GM21367 (cell line): ENCODE results near the gene RNF150.

Experiments
- ATAC-seq: cut with Tn5 transposase; IDR thresholded peaks from one replicate; pipeline ENCODE4 v1.9.1; 2021; ENCODE audit not compliant: unreplicated experiment

RNF150 gene

GRCh38 chr4:141028024-141028529 is 105.2 kb downstream of the RNF150 start:
- ATAC-seq, result no peak

GRCh38 chr4:141027421-141027820 is 105.8 kb downstream of the RNF150 start:
- no peak for ATAC-seq

DNA sequence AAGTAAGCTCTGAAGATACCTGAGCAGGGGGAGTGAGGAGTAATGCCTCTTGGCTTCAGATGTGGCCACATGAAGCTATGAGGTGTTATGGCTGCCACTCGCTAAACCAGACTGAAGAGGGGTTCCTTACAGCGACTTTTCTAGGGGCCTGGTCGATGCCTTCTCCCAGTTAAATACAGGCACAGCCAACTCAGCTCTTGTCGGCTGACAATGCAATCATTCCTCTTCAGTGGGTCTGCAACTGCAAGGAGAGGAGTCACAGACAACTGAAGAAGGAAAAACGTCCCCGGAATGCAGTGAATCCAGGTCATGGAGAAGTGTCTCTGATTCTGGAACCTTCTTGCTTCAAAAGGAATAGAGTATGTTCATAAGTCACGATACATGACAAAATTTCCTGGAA is 106.4 kb downstream of the RNF150 start:
- ATAC-seq, result no peak

DNA sequence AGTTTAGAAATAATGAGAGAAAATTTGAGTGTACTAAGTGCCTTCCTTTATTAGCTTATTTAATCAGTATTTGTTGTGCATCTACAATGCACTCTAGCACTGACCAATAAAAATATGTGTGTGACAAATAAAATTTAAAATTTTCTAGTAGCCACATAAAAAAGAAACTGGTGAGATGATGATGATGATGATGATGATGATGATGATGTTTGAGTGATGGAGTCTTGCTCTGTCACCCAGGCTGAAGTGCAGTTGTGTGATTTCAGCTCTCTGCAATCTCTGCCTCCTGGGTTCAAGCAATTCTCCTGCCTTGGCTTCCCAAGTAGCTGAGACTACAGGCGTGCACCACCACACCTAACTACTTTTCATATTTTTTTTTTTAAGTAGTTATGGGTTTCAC is 110.2 kb downstream of the RNF150 start:
- no peak for ATAC-seq

GRCh38 chr4:141022111-141022695 is 111.1 kb downstream of the RNF150 start:
- no peak for ATAC-seq

GRCh38 chr4:141021397-141022110 is 111.7 kb downstream of the RNF150 start:
- no peak for ATAC-seq

DNA sequence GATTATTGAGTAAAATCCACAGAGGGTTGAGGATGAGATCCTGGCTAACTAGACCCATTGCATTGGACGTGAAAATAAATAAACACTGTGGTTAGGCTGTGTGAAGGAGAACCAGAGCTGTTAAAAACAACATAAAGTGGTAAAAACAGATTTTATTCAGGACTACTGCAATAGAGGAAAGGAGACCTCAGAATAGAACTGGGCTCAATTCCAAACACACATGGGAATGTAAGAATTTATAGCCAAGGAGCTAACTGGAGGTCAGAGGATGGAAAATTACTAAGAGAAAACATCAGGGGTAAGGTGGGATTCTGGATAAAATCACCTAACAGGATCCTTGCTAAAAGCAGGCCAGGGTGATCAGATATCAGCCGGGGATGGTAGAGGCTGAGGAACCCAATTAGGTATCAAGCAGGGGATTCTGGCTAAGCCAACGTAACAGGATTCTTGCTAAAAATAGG is 112.4 kb downstream of the RNF150 start:
- ATAC-seq, result no peak

DNA sequence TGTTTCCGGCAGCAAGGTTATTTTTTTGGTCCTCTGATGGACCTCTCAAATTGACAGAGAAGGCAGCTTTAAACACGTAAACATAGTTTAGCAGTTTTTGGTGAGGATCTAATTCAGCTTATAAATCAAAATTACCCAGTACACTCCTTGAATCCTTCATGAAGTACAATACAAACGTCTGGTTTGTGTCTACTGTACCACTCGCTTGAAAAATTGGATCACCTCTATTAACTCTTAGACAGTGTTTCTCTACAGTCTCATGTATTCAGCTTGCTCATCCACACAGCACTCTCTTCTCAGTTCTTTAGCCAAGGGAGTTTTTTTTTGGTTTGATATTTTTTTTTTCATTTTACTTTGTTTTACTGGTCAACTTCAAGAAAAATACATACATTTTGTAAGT is 113.5 kb downstream of the RNF150 start:
- no peak for ATAC-seq

GRCh38 chr4:141016117-141016798 is 117.0 kb downstream of the RNF150 start:
- no peak for ATAC-seq

- no peak for ATAC-seq
Observed at GRCh38 chr4:141013899-141014298, 119.4 kb downstream of the RNF150 start.

DNA sequence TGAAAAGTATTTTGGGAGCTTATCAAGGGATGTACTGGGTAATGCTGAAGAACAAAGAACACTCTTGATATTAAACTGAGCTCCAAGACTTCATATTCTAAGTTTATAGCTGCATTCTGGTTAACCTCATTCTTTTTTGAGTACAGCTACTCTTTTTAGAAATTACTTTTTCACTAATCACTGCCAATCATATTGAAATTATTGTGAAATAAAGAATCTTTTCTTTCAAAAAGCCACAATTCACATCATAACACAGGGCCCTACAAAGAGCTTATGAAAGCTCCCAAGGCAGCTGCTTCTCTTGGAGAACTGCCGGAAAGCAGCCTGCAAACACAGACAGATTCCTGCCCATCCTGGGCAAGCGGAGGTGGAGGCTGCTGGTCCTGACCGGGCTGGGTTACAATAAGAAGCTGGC is 121.4 kb downstream of the RNF150 start:
- ATAC-seq, result no peak

DNA sequence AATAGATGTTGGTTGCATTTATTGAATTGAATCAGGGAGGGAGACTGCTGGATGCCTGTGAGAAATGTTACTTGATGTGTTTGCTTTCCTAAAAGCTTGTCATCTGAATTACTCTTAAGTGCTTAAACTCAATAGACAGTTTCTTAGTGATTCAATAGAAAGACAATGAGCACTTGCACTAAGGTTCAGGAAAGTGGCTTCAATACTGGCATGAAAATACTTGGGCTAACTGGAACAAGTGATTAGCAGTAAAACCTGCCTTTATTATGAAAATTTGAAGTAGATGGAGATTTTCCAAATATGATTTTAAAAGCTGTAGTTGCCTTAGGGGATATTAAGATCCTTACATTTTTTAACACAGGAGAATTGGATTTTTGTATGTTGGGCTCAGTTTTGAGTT is 123.3 kb downstream of the RNF150 start:
- ATAC-seq, result no peak

- no peak for ATAC-seq
Observed at GRCh38 chr4:141009129-141009528, 124.1 kb downstream of the RNF150 start.

DNA sequence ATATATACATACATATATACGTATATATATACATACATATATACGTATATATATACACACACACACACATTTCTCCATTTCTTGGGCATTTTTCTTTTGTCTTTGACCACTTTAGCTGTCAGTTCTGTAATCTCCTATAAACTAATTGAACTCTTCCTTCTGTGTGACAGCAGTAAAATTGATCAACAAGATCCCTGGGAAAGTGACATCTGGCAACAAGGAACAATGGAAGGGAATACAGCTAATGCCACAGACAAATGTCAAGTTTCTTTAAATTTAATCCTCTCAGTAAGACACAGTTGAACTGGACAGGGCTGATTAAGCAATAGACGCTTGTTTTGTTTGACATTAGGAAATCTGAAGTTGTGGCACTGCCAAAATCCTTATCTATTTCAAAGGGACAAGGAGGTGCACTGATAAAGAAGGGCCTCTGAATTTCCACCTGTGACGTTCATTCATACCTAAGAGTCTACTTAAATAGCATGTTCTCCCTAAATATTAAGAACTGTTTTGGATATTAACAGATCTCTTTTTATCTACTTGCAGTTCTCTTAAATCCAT is 126.9 kb downstream of the RNF150 start:
- ATAC-seq, result no peak

DNA sequence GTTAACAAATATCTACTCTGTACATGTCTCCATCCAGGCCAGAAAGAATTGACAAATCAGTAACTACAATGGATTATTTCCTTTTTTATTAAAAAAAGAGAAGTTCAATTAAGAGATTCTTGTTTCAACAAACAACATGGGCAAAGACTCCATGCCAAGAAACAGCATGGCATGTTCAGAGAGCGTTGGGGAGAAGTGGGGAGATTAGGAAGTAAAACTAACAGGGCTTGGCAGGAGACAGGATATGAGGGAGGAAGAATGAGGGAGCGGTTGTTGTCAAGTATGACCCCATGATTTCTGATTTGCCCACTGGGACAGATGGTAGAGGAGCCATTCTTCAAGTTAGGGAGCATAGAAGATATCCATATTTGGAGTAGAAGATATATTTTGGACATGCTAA is 128.4 kb downstream of the RNF150 start:
- ATAC-seq, result no peak

- ATAC-seq, result no peak
Observed at GRCh38 chr4:141003193-141003592, 130.1 kb downstream of the RNF150 start.

DNA sequence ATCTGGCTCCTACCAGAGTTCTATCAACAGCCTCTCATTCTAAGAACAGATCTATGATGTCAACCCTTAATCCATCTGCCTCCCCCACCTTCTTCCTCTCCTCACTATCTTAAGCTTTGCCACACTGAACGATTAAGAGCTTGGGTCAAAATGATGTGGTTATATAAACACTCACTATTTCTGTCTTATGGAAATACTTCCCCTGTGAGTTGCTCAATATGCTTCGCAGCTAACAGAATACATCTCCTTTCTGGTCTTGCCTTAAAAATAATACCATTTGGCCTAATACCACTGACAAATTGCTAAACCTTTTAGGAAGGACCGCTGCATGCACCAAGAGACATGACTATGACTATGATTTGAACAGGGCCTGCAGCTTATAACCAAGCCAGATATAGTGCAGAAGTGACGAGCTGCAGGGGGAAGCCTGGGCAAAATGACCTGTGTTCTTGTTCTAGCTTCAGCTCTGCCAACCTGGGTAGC is 130.9 kb downstream of the RNF150 start:
- no peak for ATAC-seq

GRCh38 chr4:140996766-140997165 is 136.5 kb downstream of the RNF150 start:
- no peak for ATAC-seq

DNA sequence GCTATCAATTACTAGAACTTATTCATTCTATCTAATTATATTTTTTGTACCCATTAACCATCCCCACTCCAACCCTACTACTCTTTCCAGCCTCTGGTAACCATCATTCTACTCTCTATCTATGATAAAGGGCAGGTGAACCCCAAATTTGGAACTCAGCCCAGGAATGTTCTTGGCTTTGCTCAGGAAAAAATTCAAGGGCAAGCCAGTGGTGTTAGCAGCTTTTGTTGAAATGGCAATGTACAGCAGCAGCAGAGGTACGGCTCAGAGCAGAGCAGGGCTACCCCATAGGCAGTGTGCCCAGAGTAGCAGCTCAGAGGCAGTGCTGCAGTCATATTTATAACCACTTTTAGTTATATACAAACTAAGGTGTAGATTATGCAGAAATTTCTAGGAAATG is 138.2 kb downstream of the RNF150 start:
- ATAC-seq, result no peak

DNA sequence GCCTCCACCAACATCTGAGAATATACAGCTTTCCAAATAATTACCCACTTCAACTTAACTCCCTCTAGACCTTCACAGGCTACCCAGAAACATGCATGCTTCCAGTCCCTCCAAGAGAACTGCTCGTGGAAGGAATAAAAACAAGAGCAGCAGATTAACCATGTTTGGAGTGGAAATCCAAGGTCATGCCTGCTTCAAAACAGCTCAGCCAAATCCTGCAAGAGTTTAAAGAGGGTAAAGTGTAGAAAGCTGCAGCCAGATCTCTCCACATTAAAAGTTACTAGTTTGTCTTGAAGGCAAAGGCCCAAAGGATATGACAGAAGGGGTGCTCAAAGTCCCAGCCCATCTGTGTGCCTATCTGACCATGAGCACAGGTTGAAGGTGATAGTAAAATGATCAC is 139.3 kb downstream of the RNF150 start:
- ATAC-seq, result no peak

GRCh38 chr4:140993370-140993769 is 139.9 kb downstream of the RNF150 start:
- ATAC-seq, result no peak

DNA sequence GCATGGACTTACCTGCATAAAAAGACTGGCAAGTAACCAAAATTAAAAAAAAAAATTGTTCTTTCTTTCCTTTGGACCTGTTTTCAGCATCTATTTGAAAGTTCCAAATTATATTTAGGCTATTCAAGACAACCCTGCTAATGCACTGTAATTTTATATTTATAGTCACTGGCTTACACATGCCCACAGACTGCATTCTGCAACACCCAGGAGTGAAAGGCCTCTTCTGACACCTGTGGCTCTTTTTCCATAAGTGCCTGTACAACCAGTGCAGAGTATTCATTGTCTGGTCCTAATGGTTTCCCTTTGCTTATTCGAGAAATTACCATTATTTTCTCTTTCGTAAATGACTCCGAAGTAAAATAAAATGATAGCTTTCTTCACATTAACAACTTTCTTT is 143.3 kb downstream of the RNF150 start:
- ATAC-seq, result no peak
